Measurements from ENCODE around the gene CYP1A1. TPM values are rescaled to one million over a fixed set of nuclear protein-coding genes. Genes with fewer than 3 reads are reported as not detected.

CYP1A1 gene
- total and polyA plus RNA-seq, 9 of the 15 experiments (the other 6 are each of a cell fraction or from before 2014, with no cell fraction given), result 0.04 to 0.13 (median 0.05) TPM; not detected in 5

DNA sequence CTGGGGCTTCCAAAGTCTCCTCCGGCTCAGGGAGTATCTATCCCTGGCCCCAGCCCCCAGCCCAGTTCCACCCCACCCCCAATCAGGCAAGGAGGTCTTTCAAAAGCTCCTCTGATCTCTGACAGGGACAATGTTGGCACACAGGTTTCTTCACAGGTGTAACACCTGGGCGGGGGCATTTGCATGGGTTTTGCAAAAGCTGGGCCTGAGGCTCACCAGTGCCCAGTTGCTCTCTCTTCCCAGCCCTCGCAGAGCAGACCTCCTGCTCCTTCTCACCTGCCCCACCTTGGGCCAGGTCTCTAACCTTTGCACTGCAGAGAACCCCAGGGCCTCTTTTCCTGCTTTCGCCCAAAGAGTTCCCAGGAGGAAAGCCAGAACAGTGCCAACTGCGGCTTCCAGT is 48.0 kb upstream of the CYP1A1 start (continued):
- TF ChIP-seq, protein P1, sequence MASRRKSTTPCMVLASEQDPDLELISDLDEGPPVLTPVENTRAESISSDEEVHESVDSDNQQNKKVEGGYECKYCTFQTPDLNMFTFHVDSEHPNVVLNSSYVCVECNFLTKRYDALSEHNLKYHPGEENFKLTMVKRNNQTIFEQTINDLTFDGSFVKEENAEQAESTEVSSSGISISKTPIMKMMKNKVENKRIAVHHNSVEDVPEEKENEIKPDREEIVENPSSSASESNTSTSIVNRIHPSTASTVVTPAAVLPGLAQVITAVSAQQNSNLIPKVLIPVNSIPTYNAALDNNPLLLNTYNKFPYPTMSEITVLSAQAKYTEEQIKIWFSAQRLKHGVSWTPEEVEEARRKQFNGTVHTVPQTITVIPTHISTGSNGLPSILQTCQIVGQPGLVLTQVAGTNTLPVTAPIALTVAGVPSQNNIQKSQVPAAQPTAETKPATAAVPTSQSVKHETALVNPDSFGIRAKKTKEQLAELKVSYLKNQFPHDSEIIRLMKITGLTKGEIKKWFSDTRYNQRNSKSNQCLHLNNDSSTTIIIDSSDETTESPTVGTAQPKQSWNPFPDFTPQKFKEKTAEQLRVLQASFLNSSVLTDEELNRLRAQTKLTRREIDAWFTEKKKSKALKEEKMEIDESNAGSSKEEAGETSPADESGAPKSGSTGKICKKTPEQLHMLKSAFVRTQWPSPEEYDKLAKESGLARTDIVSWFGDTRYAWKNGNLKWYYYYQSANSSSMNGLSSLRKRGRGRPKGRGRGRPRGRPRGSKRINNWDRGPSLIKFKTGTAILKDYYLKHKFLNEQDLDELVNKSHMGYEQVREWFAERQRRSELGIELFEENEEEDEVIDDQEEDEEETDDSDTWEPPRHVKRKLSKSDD (conservative IDR thresholded peaks at IDR 0.05; ENCODE audit: low read length), result no peak
- TF ChIP-seq HMGN3 (IDR thresholded peaks at IDR 0.05; ENCODE audit: borderline replicate concordance, extremely low read depth, insufficient read length, low read depth, low read length) (no peak), PTRF (tag; IDR thresholded peaks at IDR 0.05) (no peak), DPF2 (IDR thresholded peaks at IDR 0.05) (no peak), ZNF551 (CRISPR knock-in tag; IDR thresholded peaks at IDR 0.05) (no peak), PCBP1 (IDR thresholded peaks at IDR 0.05; ENCODE audit: low read depth, low read length, poor library complexity, severe bottlenecking) (no peak), KHSRP (IDR thresholded peaks at IDR 0.05) (no peak), ZC3H8 (IDR thresholded peaks at IDR 0.05) (no peak)
